Chondrocyte (in vitro differentiated cells): Measurements from ENCODE around the gene C1orf35. TPM values are rescaled to one million over a fixed set of nuclear protein-coding genes. Genes with fewer than 3 reads are reported as not detected.

Source experiments
- DNase-seq: peaks from one replicate; pipeline ENCODE4 v3.0.0; 2021; ENCODE audit warnings: mixed read lengths, low spot score
- H3K27ac Mint-ChIP-seq: one replicate; pipeline ENCODE4 v1.8.0; 2021; ENCODE audit warnings: mild to moderate bottlenecking, moderate library complexity, mixed read lengths; ENCODE audit not compliant: unreplicated experiment
- H3K27me3 Mint-ChIP-seq: 2 replicates; pipeline ENCODE4 v1.8.0; 2021; ENCODE audit warnings: low read depth, mixed read lengths
- H3K36me3 Mint-ChIP-seq: 2 replicates; pipeline ENCODE4 v1.8.0; 2021; ENCODE audit warnings: low read depth, mixed read lengths
- H3K4me1 Mint-ChIP-seq: 2 replicates; pipeline ENCODE4 v1.8.0; 2021; ENCODE audit warnings: low read depth, mild to moderate bottlenecking, mixed read lengths
- H3K4me3 Mint-ChIP-seq: one replicate; pipeline ENCODE4 v1.8.0; 2021; ENCODE audit warnings: mild to moderate bottlenecking, moderate library complexity, mixed read lengths; ENCODE audit not compliant: unreplicated experiment
- H3K9me3 Mint-ChIP-seq: 2 replicates; pipeline ENCODE4 v1.8.0; 2021; ENCODE audit warnings: low read depth, mixed read lengths
- CTCF ChIP-seq: fragments of 200-600 bp; sonication (generic); IDR thresholded peaks from 2 replicates; pipeline ENCODE4 v1.5.0; 2021; ENCODE audit warnings: antibody characterized with exemption, mild to moderate bottlenecking, moderate library complexity
- total RNA-seq: library from RNA; stranded (reverse); gene quantifications from 3 replicates; pipeline ENCODE4 v1.2.1, GENCODE V29; 2021

C1orf35 gene
- total RNA-seq, 1 donor from 2014 or later: 13.3 TPM

- H3K36me3 Mint-ChIP-seq: no peaks in the 10 kb centered on the region
- H3K4me3 Mint-ChIP-seq: no peak overlapping the region
- H3K27me3 Mint-ChIP-seq: peaks cover 7% of the 10 kb centered on the region
- TF ChIP-seq CTCF: no peak
- no peaks in the 10 kb centered on the region for H3K9me3 Mint-ChIP-seq
- no peak overlapping the region for H3K27ac Mint-ChIP-seq
- no peaks in the 10 kb centered on the region for H3K4me1 Mint-ChIP-seq
- no peak for DNase-seq
Measured at GRCh38 chr1:228066416-228066815, 36.7 kb downstream of the C1orf35 start.

GRCh38 chr1:228065543-228066347 is 37.4 kb downstream of the C1orf35 start:
- Mint-ChIP-seq H3K9me3 (no peaks in the 10 kb centered on the region), H3K4me3 (no peak overlapping the region), H3K4me1 (peaks cover 6% of the 10 kb centered on the region), H3K27ac (no peak overlapping the region), H3K27me3 (peaks cover 13% of the 10 kb centered on the region), H3K36me3 (no peaks in the 10 kb centered on the region)
- no peak for TF ChIP-seq CTCF
- no peak for DNase-seq

DNA sequence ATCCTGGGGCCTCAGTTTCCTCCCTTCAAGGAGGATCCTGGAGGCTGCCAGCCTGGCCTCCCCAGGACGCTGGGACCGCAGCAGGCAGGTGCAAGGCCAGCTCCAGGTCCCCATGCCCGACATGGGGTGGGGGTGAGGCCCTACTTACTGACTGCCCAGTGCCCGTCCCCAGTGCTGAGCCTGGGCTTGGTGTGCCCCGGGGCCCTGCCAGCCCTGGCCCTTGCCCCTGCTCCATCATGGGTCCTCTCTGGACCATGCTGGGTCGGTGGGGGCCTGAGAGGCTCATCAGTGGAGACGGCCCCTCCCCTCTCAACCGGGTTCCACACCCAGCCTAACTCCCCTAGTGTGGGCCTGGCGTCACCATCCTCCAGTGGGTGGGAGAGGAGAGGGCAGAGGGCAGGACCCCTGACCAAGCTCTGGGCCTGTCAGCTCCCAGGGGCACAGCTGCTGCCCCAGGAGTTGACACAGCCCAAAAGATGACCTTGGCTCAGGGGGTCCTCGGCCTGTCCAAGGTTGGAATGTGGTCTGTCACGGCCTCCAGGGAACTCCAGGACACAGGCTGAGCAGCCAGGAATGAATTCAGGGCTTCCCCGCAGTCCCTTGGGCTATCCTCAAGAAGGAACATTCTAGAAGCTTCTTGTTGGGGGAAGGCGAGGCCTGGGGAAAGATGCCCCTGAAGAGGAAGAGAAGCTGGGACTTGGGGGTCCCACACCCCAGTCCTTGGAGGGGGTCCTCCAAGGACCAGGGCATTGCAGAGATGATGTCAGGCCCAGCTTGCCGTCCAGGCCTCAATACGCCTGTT is 38.2 kb downstream of the C1orf35 start:
- no peak for DNase-seq

GRCh38 chr1:228064296-228064695 is 38.8 kb downstream of the C1orf35 start:
- no peak overlapping the region for H3K4me3 Mint-ChIP-seq
- H3K27me3 Mint-ChIP-seq: peaks cover 17% of the 10 kb centered on the region
- H3K4me1 Mint-ChIP-seq: peaks cover 9% of the 10 kb centered on the region
- H3K36me3 Mint-ChIP-seq: no peaks in the 10 kb centered on the region
- no peaks in the 10 kb centered on the region for H3K9me3 Mint-ChIP-seq
- no peak for DNase-seq
- TF ChIP-seq CTCF: no peak
- H3K27ac Mint-ChIP-seq: no peak overlapping the region

More for the DNA sequence above, 38.2 kb downstream of the C1orf35 start:
- no peak overlapping the region for H3K4me3 Mint-ChIP-seq
- peaks cover 9% of the 10 kb centered on the region for H3K4me1 Mint-ChIP-seq
- H3K36me3 Mint-ChIP-seq: no peaks in the 10 kb centered on the region
- H3K27me3 Mint-ChIP-seq: peaks cover 17% of the 10 kb centered on the region
- H3K27ac Mint-ChIP-seq: no peak overlapping the region
- no peak for TF ChIP-seq CTCF
- H3K9me3 Mint-ChIP-seq: no peaks in the 10 kb centered on the region
